Spleen (tissue), 11 donors: ENCODE results near the gene METRNL. TPM values are rescaled to one million over a fixed set of nuclear protein-coding genes. Genes with fewer than 3 reads are reported as not detected.

Source experiments
- DNase-seq: peaks from one replicate; pipeline ENCODE4 v3.0.0-alpha.2; 2020
- H3K27ac ChIP-seq, 8 donors: fragments of 200-600 bp; sonication (generic) in 7 of 8; 1 replicate in 4 of 8; 2 replicates in 4 of 8; pipeline versions ENCODE4 v1.5.0 to v1.8.0; 2016 to 2021; ENCODE audit warnings: inconsistent platforms in 4 of 8, mild to moderate bottlenecking in 4 of 8, moderate library complexity in 1 of 8
- H3K27me3 ChIP-seq, 7 donors: fragments of 200-600 bp; sonication (generic) in 6 of 7; replicated peaks in 1 of 7; 1 replicate in 4 of 7; 2 replicates in 3 of 7; pipeline versions ENCODE4 v1.5.0 to v1.8.0; 2016 to 2021; ENCODE audit warnings: inconsistent platforms in 3 of 7, mild to moderate bottlenecking in 1 of 7
- H3K36me3 ChIP-seq, 6 donors: fragments of 200-600 bp; sonication (generic) in 5 of 6; 1 replicate in 4 of 6; 2 replicates in 2 of 6; pipeline versions ENCODE4 v1.5.0 to v1.8.0; 2016 to 2021; ENCODE audit warnings: inconsistent platforms in 2 of 6
- H3K4me1 ChIP-seq, 6 donors: fragments of 200-600 bp; sonication (generic) in 5 of 6; 1 replicate in 3 of 6; 2 replicates in 3 of 6; pipeline versions ENCODE4 v1.5.0 to v1.8.0; 2016 to 2021; ENCODE audit warnings: inconsistent platforms in 3 of 6
- H3K4me3 ChIP-seq, 8 donors: fragments of 200-600 bp; sonication (generic) in 7 of 8; 1 replicate in 4 of 8; 2 replicates in 4 of 8; pipeline versions ENCODE4 v1.5.0 to v1.8.0; 2016 to 2021; ENCODE audit warnings: inconsistent platforms in 4 of 8, mild to moderate bottlenecking in 4 of 8, moderate library complexity in 2 of 8
- H3K9me3 ChIP-seq, 8 donors: fragments of 200-600 bp; sonication (generic) in 7 of 8; 1 replicate in 4 of 8; 2 replicates in 4 of 8; pipeline versions ENCODE4 v1.5.0 to v1.8.0; 2016 to 2021; ENCODE audit warnings: inconsistent platforms in 4 of 8
- POLR2A ChIP-seq, 3 donors: fragments of 450-650 bp; IDR thresholded peaks; one replicate each; pipeline ENCODE4 v1.5.1; 2017; ENCODE audit warnings: antibody characterized with exemption in 3 of 3, mild to moderate bottlenecking in 1 of 3
- POLR2AphosphoS5 ChIP-seq, 3 donors: sonication (generic); formaldehyde crosslinking; IDR thresholded peaks; one replicate each; pipeline ENCODE4 v1.5.1; 2017; ENCODE audit warnings: antibody characterized with exemption in 3 of 3
- WGBS, 5 donors: extraction: QIAGEN DNeasy Blood & Tissue Kit in 3 of 5; methylation state at CpG; one replicate each; pipeline versions ENCODE4 v1.1.5 to v1.1.7; 2013 to 2018; 5-methylcytosine and 5-hydroxymethylcytosine counted together
- intact Hi-C: fragments of 100-400 bp; cut with DNase I; formaldehyde crosslinking; loops from one replicate; pipeline ENCODE4 v1.15.0; 2023; ENCODE audit warnings: low total_unique reads
- polyA plus RNA-seq, 3 donors: library from polyadenylated mRNA; stranded (reverse); fragments of 200-250 nt; gene quantifications; one replicate each; pipeline ENCODE4 v1.2.1, GENCODE V29; 2013
- total RNA-seq, 7 donors: library from RNA; depleted of rRNA in 3 of 7; stranded (reverse); fragments of >200 nt in 3 of 7; fragmentation: NEBNext Ultra II Directional in 4 of 7; extraction: Animal tissue kit (Norgen Biotek cat#: 25700) in 4 of 7; gene quantifications; one replicate each; pipeline versions ENCODE4 v1.1.0 to v1.2.1, GENCODE V29; 2016 to 2021
- TF ChIP-seq, protein P1 (sequence below), 11 experiments: fragments of 200-600 bp in 7 of 11; fragments of 450-650 bp in 4 of 11; sonication (generic) in 4 of 11; IDR thresholded peaks in 8 of 11; conservative IDR thresholded peaks in 3 of 11; 1 replicate in 7 of 11; 2 replicates in 4 of 11; pipeline versions ENCODE4 v1.4.0 to v1.8.0; 2016 to 2021; ENCODE audit warnings: antibody characterized with exemption in 11 of 11, inconsistent platforms in 4 of 11, mild to moderate bottlenecking in 1 of 11
- donor health status: healthy with polysubstance abuse.
- donor health status: DM: no; HTN: no; CAD: no; lungs with moderate emphysema.
- donor health status: DM: no; HTN: no; CAD: no.
- donor health status: Bipolar disorder and iron deficiency.
- donor health status: healthy.
- donor health status: DM: no; HTN: no; CAD: no.
- donor health status: DM: yes; HTN: yes; CAD: no.

METRNL gene
- total and polyA plus RNA-seq, 10 donors, result 14.7 to 51.2 (median 35.0) TPM

- DNase-seq, result peak; percentile 65
- intact Hi-C loops, result no loop called here
- H3K4me3 ChIP-seq, result no peak overlapping the region
- peaks cover 0 to 4% (median 0%) of the 10 kb centered on the region in 7 donors for H3K27me3 ChIP-seq
- no peak overlapping the region for H3K27ac ChIP-seq
- H3K4me1 ChIP-seq, result no peaks in the 10 kb centered on the region
- H3K36me3 ChIP-seq, result no peaks in the 10 kb centered on the region
- TF ChIP-seq, protein P1, sequence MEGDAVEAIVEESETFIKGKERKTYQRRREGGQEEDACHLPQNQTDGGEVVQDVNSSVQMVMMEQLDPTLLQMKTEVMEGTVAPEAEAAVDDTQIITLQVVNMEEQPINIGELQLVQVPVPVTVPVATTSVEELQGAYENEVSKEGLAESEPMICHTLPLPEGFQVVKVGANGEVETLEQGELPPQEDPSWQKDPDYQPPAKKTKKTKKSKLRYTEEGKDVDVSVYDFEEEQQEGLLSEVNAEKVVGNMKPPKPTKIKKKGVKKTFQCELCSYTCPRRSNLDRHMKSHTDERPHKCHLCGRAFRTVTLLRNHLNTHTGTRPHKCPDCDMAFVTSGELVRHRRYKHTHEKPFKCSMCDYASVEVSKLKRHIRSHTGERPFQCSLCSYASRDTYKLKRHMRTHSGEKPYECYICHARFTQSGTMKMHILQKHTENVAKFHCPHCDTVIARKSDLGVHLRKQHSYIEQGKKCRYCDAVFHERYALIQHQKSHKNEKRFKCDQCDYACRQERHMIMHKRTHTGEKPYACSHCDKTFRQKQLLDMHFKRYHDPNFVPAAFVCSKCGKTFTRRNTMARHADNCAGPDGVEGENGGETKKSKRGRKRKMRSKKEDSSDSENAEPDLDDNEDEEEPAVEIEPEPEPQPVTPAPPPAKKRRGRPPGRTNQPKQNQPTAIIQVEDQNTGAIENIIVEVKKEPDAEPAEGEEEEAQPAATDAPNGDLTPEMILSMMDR (IDR thresholded peaks at IDR 0.05 in 8 of 11, conservative IDR thresholded peaks at IDR 0.05 in 3 of 11), result no peak
- TF ChIP-seq POLR2A (IDR thresholded peaks at IDR 0.05), result no peak
- H3K9me3 ChIP-seq, result no peaks in the 10 kb centered on the region
- 78 to 86% (median 81%) methylated on average over 24 to 30 of the region's 30 CpGs for WGBS, 5 donors
Measured at GRCh38 chr17:83062818-83063671, 16.4 kb upstream of the METRNL start.

DNA sequence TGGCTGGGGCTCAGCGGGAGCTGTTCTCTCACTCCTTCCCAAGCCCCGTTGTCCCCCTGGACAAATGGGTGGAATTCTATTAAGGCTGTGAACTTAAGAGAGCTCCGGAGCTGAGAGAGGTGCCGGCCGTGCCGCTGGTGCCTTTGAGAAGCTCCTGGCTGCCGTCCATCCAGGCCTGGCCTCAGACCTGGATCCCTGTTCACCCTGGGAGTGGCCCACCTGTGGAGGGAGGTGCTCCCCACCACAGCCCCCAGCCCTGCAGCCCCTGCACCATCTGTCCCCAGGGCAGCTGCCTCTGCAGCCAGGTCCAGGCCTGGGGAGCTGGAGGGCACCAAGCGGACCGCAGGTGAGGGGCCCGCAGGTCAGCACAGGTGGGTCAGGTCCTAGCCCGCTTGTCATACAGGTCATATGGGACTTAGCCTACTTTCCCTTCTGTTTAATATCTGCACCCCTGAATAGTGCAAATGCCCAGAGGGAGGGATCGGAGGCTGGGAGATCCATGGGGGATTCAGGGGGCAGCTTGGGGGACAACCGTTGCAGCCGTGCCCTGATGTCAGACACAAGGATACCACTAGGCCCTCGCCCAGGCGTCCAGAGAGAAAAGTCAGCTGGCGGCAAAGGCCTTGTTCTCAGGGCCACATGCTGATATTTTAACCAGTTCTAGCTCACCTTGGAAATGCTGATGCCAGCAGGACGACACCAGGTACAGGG is 15.2 kb upstream of the METRNL start:
- intact Hi-C loops, result no loop called here
- TF ChIP-seq POLR2AphosphoS5 (IDR thresholded peaks at IDR 0.05) (no peak), POLR2A (IDR thresholded peaks at IDR 0.05) (no peak)
- TF ChIP-seq, protein P1 (IDR thresholded peaks at IDR 0.05 in 8 of 11, conservative IDR thresholded peaks at IDR 0.05 in 3 of 11), result no peak
- H3K27ac ChIP-seq, result no peak overlapping the region
- H3K9me3 ChIP-seq, result no peaks in the 10 kb centered on the region
- peaks cover 0 to 5% (median 4%) of the 10 kb centered on the region in 6 donors for H3K4me1 ChIP-seq
- H3K36me3 ChIP-seq, result no peaks in the 10 kb centered on the region
- H3K27me3 ChIP-seq, result peaks cover 0 to 7% (median 0%) of the 10 kb centered on the region in 7 donors
- WGBS, 5 donors, result 88 to 95% (median 92%) methylated on average over 11 to 18 of the region's 18 CpGs
- DNase-seq, result peak; percentile 69
- H3K4me3 ChIP-seq, result no peak overlapping the region

DNA sequence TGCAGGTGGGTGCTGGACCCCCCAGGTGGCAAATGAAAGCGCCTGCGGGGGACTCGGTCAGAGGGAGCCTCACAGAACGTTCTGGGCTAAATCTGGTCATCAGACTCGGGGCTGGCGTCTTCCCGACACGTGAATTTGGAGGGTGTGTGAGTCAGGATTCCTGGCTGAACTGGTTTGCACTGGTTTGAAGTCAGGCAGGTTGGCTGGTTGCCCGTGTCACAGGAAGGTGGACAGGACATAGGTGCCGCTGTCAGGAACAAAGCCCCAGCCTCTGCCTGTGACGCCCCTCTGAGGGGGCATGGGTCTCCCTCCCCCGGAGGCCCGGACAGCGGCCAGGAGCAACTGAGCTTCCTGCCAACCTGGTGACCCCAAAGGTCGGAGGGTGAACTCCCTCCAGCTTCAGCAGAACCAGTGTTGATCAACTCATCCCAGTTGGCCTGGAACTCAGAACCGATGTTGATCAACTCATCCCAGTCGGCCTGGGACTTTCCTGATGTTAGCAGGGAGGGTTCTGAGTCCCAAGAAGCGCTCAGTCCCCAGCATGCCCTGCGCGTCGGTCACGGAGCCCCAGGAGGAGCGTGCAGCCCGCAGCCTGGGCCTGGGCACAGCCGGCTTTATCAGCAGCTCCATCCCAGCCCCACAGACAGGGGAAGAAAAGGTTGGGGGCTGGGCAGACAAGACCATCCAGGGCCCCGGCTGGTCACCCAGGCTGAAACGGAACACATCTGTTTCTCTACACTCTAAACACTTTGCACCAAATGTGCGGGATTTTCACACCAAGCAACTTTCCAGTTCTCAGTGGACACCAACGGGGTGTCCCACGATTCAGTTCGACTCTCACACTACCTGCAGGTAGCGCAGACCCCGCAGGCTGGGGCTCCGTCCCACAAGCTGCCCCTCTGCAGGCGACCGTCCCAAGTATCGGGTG is 14.4 kb upstream of the METRNL start:
- TF ChIP-seq, protein P1 (IDR thresholded peaks at IDR 0.05 in 8 of 11, conservative IDR thresholded peaks at IDR 0.05 in 3 of 11), result no peak
- TF ChIP-seq POLR2A (IDR thresholded peaks at IDR 0.05) (no peak), POLR2AphosphoS5 (IDR thresholded peaks at IDR 0.05) (no peak)
- H3K4me3 ChIP-seq, result no peak overlapping the region
- H3K27me3 ChIP-seq, result peaks cover 0 to 14% (median 0%) of the 10 kb centered on the region in 7 donors
- peaks cover 0 to 13% (median 5%) of the 10 kb centered on the region in 6 donors for H3K4me1 ChIP-seq
- no peaks in the 10 kb centered on the region for H3K9me3 ChIP-seq
- H3K36me3 ChIP-seq, result no peaks in the 10 kb centered on the region
- intact Hi-C loops, result no loop called here
- WGBS, 5 donors, result 87 to 90% (median 88%) methylated on average over 33 to 37 of the region's 37 CpGs
- peak; percentile 68 for DNase-seq
- no peak overlapping the region for H3K27ac ChIP-seq
